ENCODE data around the gene PRPF39.

The PRPF39 gene

GRCh38 chr14:45082420-45082819, 1.5 kb upstream of the PRPF39 start:
- DNase-seq (ENCODE audit: low read depth in 2 of 2), result no peak

DNA sequence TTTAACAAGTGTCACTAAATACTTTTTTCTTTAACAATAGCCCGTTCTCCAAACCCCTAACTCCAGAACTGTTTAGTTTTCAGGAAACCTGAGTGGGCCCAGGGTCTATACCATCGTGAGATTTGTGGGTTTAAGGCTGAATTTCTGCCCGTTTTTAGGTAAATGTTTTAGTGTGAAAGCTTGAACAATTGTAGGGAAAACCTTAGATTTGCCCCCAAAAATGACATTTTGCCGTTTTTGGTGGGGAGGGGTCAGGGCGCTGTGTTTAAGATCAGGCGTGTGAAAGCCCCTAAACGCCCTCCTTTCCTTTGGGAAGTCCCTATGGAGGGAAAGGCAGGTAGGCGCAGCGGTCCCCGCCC, 320 bp upstream of the PRPF39 start:
- no peak for DNase-seq (ENCODE audit: low read depth in 2 of 2)

- DNase-seq (ENCODE audit: low read depth in 2 of 2), result no peak
Measured at GRCh38 chr14:45084946-45085346, 1.0 kb downstream of the PRPF39 start.

GRCh38 chr14:45089813-45090212, 5.9 kb downstream of the PRPF39 start:
- no peak for DNase-seq (ENCODE audit: low read depth in 2 of 2)

DNA sequence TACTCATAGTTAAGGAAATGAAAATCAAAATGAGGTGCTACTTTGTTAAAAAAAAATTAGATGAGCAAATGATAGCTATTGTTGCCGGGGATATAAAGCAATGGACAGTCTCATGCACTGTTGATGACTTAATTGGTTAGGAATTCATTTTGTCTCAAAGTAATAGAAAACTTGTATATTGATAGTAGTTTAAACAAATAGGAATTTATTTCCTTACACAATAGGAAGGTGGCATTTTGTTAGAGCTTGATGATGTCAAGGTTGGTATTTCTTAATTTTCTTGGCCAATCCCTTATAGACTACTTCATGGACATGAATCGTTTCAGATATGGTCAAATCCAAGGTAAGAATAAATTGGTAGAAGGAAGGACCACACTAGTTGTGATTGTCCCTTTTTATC, 7.8 kb downstream of the PRPF39 start:
- DNase-seq (ENCODE audit: low read depth in 2 of 2), result no peak

- DNase-seq (ENCODE audit: low read depth in 2 of 2), result no peak
Measured at GRCh38 chr14:45094275-45094674, 10.4 kb downstream of the PRPF39 start.

- no peak for DNase-seq (ENCODE audit: low read depth in 2 of 2)
Measured at GRCh38 chr14:45095143-45095542, 11.2 kb downstream of the PRPF39 start.

DNA sequence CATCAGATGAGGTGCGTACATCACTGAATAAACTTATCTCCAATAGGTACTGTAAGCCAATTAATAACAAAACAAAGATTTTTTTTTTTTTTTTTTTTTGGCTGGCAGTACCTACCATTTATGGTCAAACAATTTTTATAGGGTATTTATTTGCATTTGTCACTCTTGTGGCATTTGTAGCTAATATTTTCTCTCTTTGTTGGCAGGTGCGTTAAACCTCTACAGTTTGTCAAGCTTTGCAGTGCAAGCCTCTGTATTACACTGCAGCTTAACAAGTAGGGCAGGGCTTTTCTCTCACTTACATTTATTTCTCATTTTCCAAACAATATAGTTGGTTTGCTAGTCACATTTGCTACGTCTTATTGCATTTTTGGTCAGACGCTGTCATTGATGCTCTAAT, 12.3 kb downstream of the PRPF39 start:
- no peak for DNase-seq (ENCODE audit: low read depth in 2 of 2)

GRCh38 chr14:45103806-45104205, 19.9 kb downstream of the PRPF39 start:
- DNase-seq (ENCODE audit: low read depth in 2 of 2), result no peak

- DNase-seq (ENCODE audit: low read depth in 2 of 2), result no peak
Measured at GRCh38 chr14:45104561-45104960, 20.6 kb downstream of the PRPF39 start.

GRCh38 chr14:45112896-45113781, 29.2 kb downstream of the PRPF39 start:
- no peak for DNase-seq (ENCODE audit: low read depth in 2 of 2)

DNA sequence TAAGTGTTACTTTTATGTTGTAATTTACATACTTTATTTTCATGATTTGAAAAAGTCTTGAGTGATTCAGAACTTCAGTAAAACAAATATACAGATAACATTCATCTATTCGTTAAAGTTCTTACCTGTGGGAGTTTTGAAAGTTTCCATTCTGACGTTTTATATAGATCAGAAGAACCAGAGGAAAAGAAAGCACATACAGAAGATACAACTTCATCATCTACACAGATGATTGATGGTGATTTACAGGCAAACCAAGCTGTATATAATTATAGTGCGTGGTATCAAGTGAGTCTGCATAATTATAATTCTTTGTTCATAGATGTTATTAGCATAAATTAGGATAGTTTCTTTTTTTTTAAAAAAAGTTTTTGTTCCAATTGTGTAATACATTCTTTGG, 30.4 kb downstream of the PRPF39 start:
- no peak for DNase-seq (ENCODE audit: low read depth in 2 of 2)

- no peak for DNase-seq (ENCODE audit: low read depth in 2 of 2)
Measured at GRCh38 chr14:45118594-45118993, 34.7 kb downstream of the PRPF39 start.

DNA sequence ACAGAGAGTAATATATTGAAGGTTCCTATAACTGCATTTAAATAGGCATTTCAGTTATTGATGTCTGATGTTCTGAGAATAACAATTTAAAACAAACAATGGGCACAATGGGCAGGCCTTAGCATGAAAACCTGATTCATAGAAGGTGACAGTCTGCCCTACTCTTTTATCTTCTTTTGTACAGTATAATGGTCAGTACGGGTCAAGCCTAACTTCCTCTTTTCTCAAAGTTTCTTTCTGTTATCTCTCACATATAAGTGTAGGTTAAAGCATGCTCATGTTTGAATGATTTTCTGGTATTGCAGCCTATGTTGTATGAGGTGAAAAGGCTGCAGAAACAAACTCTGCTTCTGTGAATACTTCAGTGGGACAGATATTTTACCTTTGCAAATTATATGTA, 36.2 kb downstream of the PRPF39 start:
- no peak for DNase-seq (ENCODE audit: low read depth in 2 of 2)

DNA sequence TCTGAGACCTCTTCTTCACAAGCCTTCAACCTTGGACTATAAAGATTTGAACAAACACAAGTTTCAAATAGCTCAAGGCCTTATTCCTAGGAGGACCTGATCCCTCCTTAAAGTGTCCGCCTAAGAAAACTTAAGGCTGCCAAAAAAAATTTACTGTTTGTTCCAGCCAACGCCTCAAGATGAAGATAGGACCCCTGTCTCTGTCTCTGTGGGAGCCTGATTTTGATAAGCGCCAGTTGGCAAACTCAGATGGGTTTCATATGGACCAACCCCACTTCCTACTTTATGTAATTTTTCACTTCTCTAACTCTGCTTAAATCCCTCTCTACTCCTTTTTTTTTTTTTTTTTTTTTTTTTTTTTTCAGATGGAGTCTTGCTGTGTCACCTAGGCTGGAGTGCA, 39.4 kb downstream of the PRPF39 start:
- no peak for DNase-seq (ENCODE audit: low read depth in 2 of 2)

- DNase-seq (ENCODE audit: low read depth in 2 of 2), result no peak
Measured at GRCh38 chr14:45125754-45126153, 41.8 kb downstream of the PRPF39 start.

GRCh38 chr14:45128963-45129629, 45.2 kb downstream of the PRPF39 start:
- no peak for DNase-seq (ENCODE audit: low read depth in 2 of 2)

DNA sequence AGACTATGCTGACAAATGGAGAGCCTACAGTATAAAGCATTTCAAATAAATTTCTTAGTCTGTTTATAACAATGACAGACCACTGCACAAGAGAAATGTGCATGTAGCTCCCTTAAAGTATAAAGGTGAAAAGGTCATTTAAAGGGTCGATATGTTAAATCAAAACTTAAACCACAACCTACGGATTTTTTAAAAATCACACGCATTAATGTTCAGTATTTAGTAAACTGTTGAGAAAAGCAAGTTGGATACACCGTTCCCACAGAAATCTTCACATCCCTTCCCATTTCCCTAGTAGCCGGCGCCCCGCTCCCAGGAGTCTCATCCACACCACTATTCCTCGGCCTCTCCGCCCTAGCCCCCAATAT, 49.8 kb downstream of the PRPF39 start:
- no peak for DNase-seq (ENCODE audit: low read depth in 2 of 2)

DNA sequence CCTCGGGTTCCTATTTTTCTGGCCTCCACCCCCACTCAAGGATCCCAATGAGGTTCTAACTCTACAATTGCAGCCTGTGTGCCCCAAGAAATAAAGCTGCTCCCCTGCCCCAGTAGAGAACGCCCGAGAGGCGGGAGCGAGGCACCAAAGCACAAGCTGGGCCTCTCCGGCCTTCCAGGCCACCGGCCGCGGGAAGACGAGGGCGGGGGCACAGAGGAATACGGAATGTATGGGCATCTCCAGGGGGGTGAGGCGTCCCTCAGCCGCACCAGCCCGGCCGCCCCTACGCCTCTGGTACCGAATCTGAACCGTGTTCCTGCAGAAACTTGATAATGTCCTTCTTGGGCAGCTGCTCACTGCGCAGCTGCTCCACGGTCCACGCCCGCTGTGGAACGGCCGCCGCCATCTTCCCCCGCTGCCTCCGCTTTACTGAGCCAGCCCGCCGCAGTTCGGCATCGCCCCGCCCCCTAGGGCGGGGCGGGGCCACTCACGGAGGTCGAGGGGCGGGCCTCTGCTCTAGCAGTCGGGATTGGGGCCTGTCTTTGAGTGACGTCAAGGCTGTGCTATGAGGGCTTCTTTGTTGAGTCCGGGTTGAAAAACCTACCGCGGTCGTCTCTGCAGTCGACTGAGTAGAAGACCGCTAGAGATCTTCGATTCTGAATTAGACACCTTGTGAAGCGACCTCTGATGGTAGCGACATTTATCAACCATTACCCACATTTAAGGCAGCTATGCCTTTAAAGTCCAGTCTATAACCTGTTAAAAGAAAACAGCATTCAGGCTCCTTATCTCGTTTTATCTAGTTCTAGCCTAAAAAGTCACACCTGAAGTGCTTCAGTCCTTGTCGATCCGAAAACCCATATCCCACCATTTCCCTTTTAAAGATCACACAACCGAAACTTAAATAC, 50.4 kb downstream of the PRPF39 start, which contains the start of gene FKBP3:
Gene FKBP3, minus strand, starts transcription at position 431 of the 908 bp plus-strand sequence. Its CDS starts 25 bp downstream, at position 406.
- DNase-seq (ENCODE audit: low read depth in 2 of 2), result peak; percentile 93 to 95

- DNase-seq (ENCODE audit: low read depth in 2 of 2), result no peak
Measured at GRCh38 chr14:45135156-45135555, 51.2 kb downstream of the PRPF39 start.

GRCh38 chr14:45135659-45136395, 51.9 kb downstream of the PRPF39 start, which contains the start of gene FANCM:
TSS of gene FANCM (plus strand) at chr14:45135930. CDS start at chr14:45136032, 102 bp downstream.
- DNase-seq (ENCODE audit: low read depth in 2 of 2), result peak; percentile 81 to 82

Measured in stimulated activated CD4-positive, alpha-beta T cell treated with anti-CD3 and anti-CD28 coated beads, Interleukin-15, amount 100 ng/mL, for 48 hours (primary cell).